Trophoblast cell (in vitro differentiated cells and primary cell): ENCODE data around the gene CLCNKB. TPM values are rescaled to one million over a fixed set of nuclear protein-coding genes. Genes with fewer than 3 reads are reported as not detected.
A peak's percentile ranks its signal among the peaks of the same experiment; 100 is the strongest.

Source experiments
- DNase-seq, 2 donors: peaks; one replicate each; pipeline ENCODE4 v3.0.0-alpha.2; 2016
- H2AFZ ChIP-seq: 2 replicates; pipeline ENCODE4 v1.6.1; 2013; ENCODE audit warnings: low read length, moderate library complexity, mild to moderate bottlenecking; ENCODE audit not compliant: insufficient read depth, poor library complexity
- H2AK5ac ChIP-seq: 2 replicates; pipeline ENCODE4 v1.6.1; 2013; ENCODE audit warnings: mild to moderate bottlenecking, low read length
- H2BK120ac ChIP-seq: 2 replicates; pipeline ENCODE4 v1.6.1; 2013; ENCODE audit warnings: low read length, mild to moderate bottlenecking, moderate library complexity; ENCODE audit not compliant: insufficient read depth, poor library complexity
- H2BK12ac ChIP-seq: 2 replicates; pipeline ENCODE4 v1.6.1; 2013; ENCODE audit warnings: mild to moderate bottlenecking, low read length, moderate library complexity
- H2BK5ac ChIP-seq: 2 replicates; pipeline ENCODE4 v1.6.1; 2013; ENCODE audit warnings: low read length, low read depth, moderate library complexity, mild to moderate bottlenecking; ENCODE audit not compliant: poor library complexity
- H3K14ac ChIP-seq: 2 replicates; pipeline ENCODE4 v1.6.1; 2013; ENCODE audit warnings: mild to moderate bottlenecking, low read length
- H3K18ac ChIP-seq: 2 replicates; pipeline ENCODE4 v1.6.1; 2013; ENCODE audit warnings: mild to moderate bottlenecking, low read length
- H3K23ac ChIP-seq: 2 replicates; pipeline ENCODE4 v1.6.1; 2013; ENCODE audit warnings: low read length
- H3K27ac ChIP-seq: 2 replicates; pipeline ENCODE4 v1.5.1; 2013; ENCODE audit warnings: low read depth, mild to moderate bottlenecking, inconsistent platforms, low read length, moderate library complexity
- H3K27me3 ChIP-seq: 2 replicates; pipeline ENCODE4 v1.6.1; 2013; ENCODE audit warnings: inconsistent platforms, mild to moderate bottlenecking, low read length, moderate library complexity; ENCODE audit not compliant: insufficient read depth
- H3K36me3 ChIP-seq, 2 experiments: 1 replicate in 1 of 2; 2 replicates in 1 of 2; pipeline ENCODE4 v1.6.1; 2013; ENCODE audit warnings: low read length in 2 of 2, mild to moderate bottlenecking in 2 of 2, moderate library complexity in 1 of 2; ENCODE audit not compliant: insufficient read depth in 2 of 2, control insufficient read depth in 1 of 2
- H3K4ac ChIP-seq: 2 replicates; pipeline ENCODE4 v1.6.1; 2013; ENCODE audit warnings: low read depth, mild to moderate bottlenecking, low read length, moderate library complexity
- H3K4me1 ChIP-seq, 2 experiments: 1 replicate in 1 of 2; 2 replicates in 1 of 2; pipeline ENCODE4 v1.6.1; 2013; ENCODE audit warnings: low read length in 2 of 2, mild to moderate bottlenecking in 2 of 2, moderate library complexity in 1 of 2; ENCODE audit not compliant: insufficient read depth in 2 of 2, control insufficient read depth in 1 of 2
- H3K4me2 ChIP-seq: 2 replicates; pipeline ENCODE4 v1.6.1; 2013; ENCODE audit warnings: inconsistent platforms, mild to moderate bottlenecking, low read length, moderate library complexity
- H3K4me3 ChIP-seq: 2 replicates; pipeline ENCODE4 v1.5.1; 2013; ENCODE audit warnings: mild to moderate bottlenecking, low read depth, low read length, inconsistent platforms
- H3K79me1 ChIP-seq: one replicate; pipeline ENCODE4 v1.6.1; 2013; ENCODE audit warnings: low read length
- H3K79me2 ChIP-seq: 2 replicates; pipeline ENCODE4 v1.6.1; 2013; ENCODE audit warnings: low read length, mild to moderate bottlenecking; ENCODE audit not compliant: control insufficient read depth, insufficient read depth, poor library complexity
- H3K9ac ChIP-seq: 2 replicates; pipeline ENCODE4 v1.6.1; 2013; ENCODE audit warnings: mild to moderate bottlenecking, low read length
- H3K9me3 ChIP-seq: 2 replicates; pipeline ENCODE4 v1.6.1; 2013; ENCODE audit warnings: low read depth, mild to moderate bottlenecking, control low read depth, inconsistent platforms, low read length; ENCODE audit not compliant: insufficient read depth
- H4K12ac ChIP-seq: 2 replicates; pipeline ENCODE4 v1.6.1; 2013; ENCODE audit warnings: low read depth, mild to moderate bottlenecking, low read length, moderate library complexity
- H4K8ac ChIP-seq: 2 replicates; pipeline ENCODE4 v1.6.1; 2013; ENCODE audit warnings: low read depth, mild to moderate bottlenecking, low read length, moderate library complexity
- H4K91ac ChIP-seq: one replicate; pipeline ENCODE4 v1.6.1; 2013; ENCODE audit warnings: low read depth, mild to moderate bottlenecking, low read length, moderate library complexity
- WGBS: extraction: QIAGEN DNeasy Blood & Tissue Kit; methylation state at CpG from one replicate; pipeline ENCODE4 v1.1.7; 2013; ENCODE audit warnings: missing lambda C conversion rate; ENCODE audit not compliant: insufficient read length, insufficient coverage; ENCODE audit errors: extremely low coverage; 5-methylcytosine and 5-hydroxymethylcytosine counted together
- polyA plus RNA-seq: library from polyadenylated mRNA; stranded (reverse); fragments of 200-250 nt; gene quantifications from 2 replicates; pipeline ENCODE4 v1.2.3, GENCODE V29; 2013

CLCNKB gene
- polyA plus RNA-seq: 0.17 and 0.18 TPM in 2 replicates

DNA sequence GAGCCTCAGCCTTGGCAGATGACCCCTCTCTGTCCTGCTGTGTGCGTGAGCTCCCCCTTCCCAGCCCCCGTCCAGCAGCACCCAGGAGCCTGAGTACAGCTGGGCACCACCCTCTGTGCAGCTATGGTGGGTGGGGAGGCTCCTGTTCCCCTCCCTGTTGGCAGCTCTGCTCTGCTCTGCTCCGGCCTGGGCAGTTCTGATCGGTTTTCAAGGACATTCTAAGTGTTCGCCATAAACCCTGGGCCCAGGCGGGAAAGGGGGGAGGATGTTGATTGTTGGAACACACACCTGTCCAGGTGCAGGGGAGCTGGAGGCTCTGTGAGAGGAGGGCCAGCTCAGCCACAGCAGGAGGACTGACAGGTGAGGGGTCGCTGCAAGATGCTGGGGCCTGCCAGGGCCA lies at the start of gene CLCNKB:
Gene CLCNKB (plus strand): TSS at position 262 of the 400 bp plus-strand sequence. CDS start 711 bp downstream, outside the sequence.
- no peak within 1 kb of the TSS for H3K4me3 ChIP-seq
- H3K23ac ChIP-seq: no peak within 1 kb of the TSS
- no peak within 1 kb of the TSS for H2AK5ac ChIP-seq
- WGBS: no CpG with 5 or more reads among the region's 7 CpGs
- no peak within 1 kb of the TSS for H2BK120ac ChIP-seq
- no peak within 1 kb of the TSS for H3K14ac ChIP-seq
- H3K27me3 ChIP-seq: no peaks in the 10 kb centered on the region
- no peaks in the 10 kb centered on the region for H3K79me1 ChIP-seq
- H3K18ac ChIP-seq: no peak within 1 kb of the TSS
- no peaks in the 10 kb centered on the region for H3K79me2 ChIP-seq
- no peaks in the 10 kb centered on the region for H3K9me3 ChIP-seq
- H4K12ac ChIP-seq: no peak within 1 kb of the TSS
- DNase-seq: no peak
- H2AFZ ChIP-seq: no peak within 1 kb of the TSS
- no peak within 1 kb of the TSS for H3K4ac ChIP-seq
- H2BK12ac ChIP-seq: no peak within 1 kb of the TSS
- no peak within 1 kb of the TSS for H3K4me2 ChIP-seq
- no peak within 1 kb of the TSS for H4K8ac ChIP-seq
- no peaks in the 10 kb centered on the region for H3K4me1 ChIP-seq
- H3K9ac ChIP-seq: no peak within 1 kb of the TSS
- no peak within 1 kb of the TSS for H3K27ac ChIP-seq
- H2BK5ac ChIP-seq: no peak within 1 kb of the TSS
- H3K36me3 ChIP-seq: no peaks in the 10 kb centered on the region
- H4K91ac ChIP-seq: no peak within 1 kb of the TSS

DNA sequence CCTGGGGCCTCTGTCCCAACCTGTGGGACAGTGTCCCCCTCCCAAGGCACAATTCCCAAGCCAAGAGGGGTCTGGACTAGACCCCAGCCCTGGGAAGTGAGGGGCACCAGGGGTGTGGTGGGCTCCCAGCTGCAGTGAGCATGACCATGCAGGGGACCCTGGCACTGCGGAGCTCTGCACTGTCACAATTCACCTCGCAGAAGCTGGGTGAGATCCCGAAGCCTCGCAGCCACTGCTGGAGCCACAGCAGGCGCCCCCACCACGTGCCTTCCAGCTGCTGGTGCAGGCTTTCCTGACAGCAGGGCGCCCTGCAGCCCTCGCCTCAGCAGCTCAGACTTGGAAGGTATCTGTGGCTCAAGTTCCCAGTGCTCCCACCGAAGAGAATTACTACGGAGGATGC lies 49.5 kb upstream of the CLCNKB start:
- Histone ChIP-seq H3K14ac (no peak overlapping the region), H3K18ac (no peak overlapping the region), H2BK120ac (no peak overlapping the region), H2BK5ac (no peak overlapping the region), H3K36me3 (no peaks in the 10 kb centered on the region), H4K8ac (no peak overlapping the region), H2AFZ (no peak overlapping the region), H3K27me3 (no peaks in the 10 kb centered on the region), H2BK12ac (no peak overlapping the region), H3K79me2 (no peaks in the 10 kb centered on the region), H4K91ac (no peak overlapping the region), H3K23ac (no peak overlapping the region), H3K4ac (no peak overlapping the region), H3K9ac (no peak overlapping the region), H3K9me3 (peaks cover 7% of the 10 kb centered on the region), H3K4me2 (no peak overlapping the region), H3K27ac (no peak overlapping the region), H2AK5ac (no peak overlapping the region), H3K4me1 (peaks cover 6 to 12% of the 10 kb centered on the region in 2 experiments), H3K79me1 (no peaks in the 10 kb centered on the region), H4K12ac (no peak overlapping the region), H3K4me3 (no peak overlapping the region)
- no CpG with 5 or more reads among the region's 10 CpGs for WGBS
- DNase-seq: no peak

DNA sequence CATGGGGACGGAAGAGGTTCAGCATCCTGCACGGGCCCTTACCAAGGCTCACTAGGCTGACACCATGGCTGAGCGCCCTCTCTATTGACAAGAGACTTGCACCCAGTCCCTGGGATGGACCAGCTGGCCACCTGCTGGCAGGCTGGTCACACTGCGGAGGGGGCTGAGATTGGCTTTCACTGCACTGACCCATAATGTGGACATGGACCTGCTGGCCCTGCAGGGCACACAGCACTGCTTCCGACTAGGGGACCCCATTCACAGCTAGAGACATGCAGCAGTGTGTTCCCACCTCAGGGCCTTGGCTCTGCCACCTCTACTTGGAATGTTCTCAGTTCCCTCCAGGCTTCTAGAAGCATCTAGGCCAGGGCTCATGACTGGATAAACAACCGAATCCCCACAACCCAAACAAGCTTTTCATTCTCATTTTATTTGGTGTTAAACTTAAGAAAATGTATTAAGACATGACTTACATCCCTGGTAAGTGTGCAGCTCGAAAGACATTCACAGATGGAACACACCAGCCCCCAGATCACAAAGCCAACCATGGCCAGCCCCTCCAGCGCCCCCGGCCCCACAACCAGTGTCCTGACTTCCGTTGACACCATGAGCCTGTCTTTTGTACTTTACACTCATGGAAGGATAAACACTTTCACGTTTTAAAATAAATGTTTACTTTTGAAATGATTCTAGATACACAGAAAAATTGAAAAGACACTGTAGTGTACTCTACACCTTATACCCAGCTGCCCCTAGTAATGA lies 48.8 kb upstream of the CLCNKB start:
- no peaks in the 10 kb centered on the region for H3K79me1 ChIP-seq
- no peak overlapping the region for H3K4ac ChIP-seq
- H2BK120ac ChIP-seq: no peak overlapping the region
- peaks cover 6 to 12% of the 10 kb centered on the region in 2 experiments for H3K4me1 ChIP-seq
- H3K4me2 ChIP-seq: no peak overlapping the region
- no peak overlapping the region for H4K91ac ChIP-seq
- H3K27ac ChIP-seq: no peak overlapping the region
- peaks cover 7% of the 10 kb centered on the region for H3K9me3 ChIP-seq
- no peak overlapping the region for H3K4me3 ChIP-seq
- H4K8ac ChIP-seq: no peak overlapping the region
- H3K27me3 ChIP-seq: no peaks in the 10 kb centered on the region
- H3K36me3 ChIP-seq: no peaks in the 10 kb centered on the region
- no peak overlapping the region for H4K12ac ChIP-seq
- WGBS: no CpG with 5 or more reads among the region's 11 CpGs
- H2BK12ac ChIP-seq: no peak overlapping the region
- H2AK5ac ChIP-seq: no peak overlapping the region
- peak; percentile 66 to 82 for DNase-seq
- no peak overlapping the region for H2BK5ac ChIP-seq
- H3K79me2 ChIP-seq: no peaks in the 10 kb centered on the region
- H3K18ac ChIP-seq: no peak overlapping the region
- H3K23ac ChIP-seq: no peak overlapping the region
- H3K14ac ChIP-seq: no peak overlapping the region
- no peak overlapping the region for H2AFZ ChIP-seq
- H3K9ac ChIP-seq: no peak overlapping the region

DNA sequence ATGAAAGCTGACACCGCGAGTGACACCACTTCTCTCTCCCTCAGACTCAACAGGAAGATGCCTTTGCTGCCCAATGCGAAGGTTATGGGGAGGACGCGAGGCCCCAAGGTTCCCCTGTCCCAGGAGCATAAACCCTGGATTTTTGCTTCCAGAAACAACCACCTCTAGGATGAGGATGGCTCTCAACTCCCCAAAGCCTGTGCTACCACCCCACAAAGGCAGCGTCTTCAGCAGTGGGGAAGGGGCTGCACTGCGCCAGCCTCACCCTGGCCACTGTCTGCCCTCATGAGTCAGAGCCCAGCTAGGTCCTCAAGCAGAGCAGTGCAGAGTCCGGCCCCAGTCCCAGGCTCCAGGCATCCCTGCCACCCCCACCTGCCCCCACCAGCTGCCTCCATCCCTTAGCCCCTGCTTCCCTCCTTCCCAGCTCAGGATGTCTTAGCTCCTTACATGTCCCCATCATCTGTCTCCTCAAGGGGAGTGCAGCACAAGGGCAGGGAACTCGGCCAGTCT lies 46.5 kb upstream of the CLCNKB start:
- Histone ChIP-seq H3K9me3 (peaks cover 4% of the 10 kb centered on the region), H3K4me3 (peak overlapping the region; percentile 24), H3K4me1 (peaks cover 6 to 12% of the 10 kb centered on the region in 2 experiments), H2BK5ac (no peak overlapping the region), H4K12ac (no peak overlapping the region), H2BK12ac (no peak overlapping the region), H2AK5ac (no peak overlapping the region), H2AFZ (no peak overlapping the region), H3K79me1 (no peaks in the 10 kb centered on the region), H3K9ac (no peak overlapping the region), H3K23ac (no peak overlapping the region), H3K4me2 (no peak overlapping the region), H3K27ac (no peak overlapping the region), H3K79me2 (no peaks in the 10 kb centered on the region), H4K91ac (no peak overlapping the region), H3K18ac (no peak overlapping the region), H3K36me3 (no peaks in the 10 kb centered on the region), H3K27me3 (no peaks in the 10 kb centered on the region), H3K14ac (no peak overlapping the region), H2BK120ac (no peak overlapping the region), H4K8ac (no peak overlapping the region), H3K4ac (no peak overlapping the region)
- DNase-seq: no peak
- WGBS: no CpG with 5 or more reads among the region's 9 CpGs
